ENCODE results near the gene GSTM1. TPM values are rescaled to one million over a fixed set of nuclear protein-coding genes. Genes with fewer than 3 reads are reported as not detected.

GSTM1 gene
- total RNA-seq: 48.8 to 54.2 TPM (median 52.3 TPM) in 3 replicates

DNA sequence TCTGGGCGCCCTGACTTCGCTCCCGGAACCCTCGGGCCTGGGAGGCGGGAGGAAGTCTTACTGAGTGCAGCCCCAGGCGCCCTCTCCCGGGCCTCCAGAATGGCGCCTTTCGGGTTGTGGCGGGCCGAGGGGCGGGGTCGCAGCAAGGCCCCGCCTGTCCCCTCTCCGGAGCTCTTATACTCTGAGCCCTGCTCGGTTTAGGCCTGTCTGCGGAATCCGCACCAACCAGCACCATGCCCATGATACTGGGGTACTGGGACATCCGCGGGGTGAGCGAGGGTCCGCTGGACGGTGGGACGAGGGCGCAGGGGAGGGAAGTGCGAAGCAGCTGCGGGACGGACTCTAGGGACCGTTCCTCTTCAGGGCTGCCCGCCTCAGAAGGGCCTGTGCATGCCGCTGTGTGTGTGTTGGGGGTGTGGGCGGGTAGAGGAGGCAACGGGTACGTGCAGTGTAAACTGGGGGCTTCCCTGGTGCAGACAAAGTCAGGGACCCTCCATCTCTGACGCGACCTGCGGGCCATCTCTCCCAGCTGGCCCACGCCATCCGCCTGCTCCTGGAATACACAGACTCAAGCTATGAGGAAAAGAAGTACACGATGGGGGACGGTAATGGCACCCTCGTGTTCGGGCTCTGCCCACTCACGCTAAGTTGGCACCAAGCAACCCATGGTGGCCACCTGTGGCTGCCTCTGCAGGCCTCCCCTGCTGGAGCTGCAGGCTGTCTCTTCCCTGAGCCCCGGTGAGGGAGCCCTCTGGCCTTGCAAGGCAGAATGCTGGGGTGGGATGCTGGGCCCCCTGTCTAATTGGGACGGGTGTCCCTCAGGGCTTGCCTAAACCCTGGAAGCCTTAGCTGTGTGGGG lies at the start of gene GSTM1:
GSTM1 (plus strand) TSS at position 177 of the 859 bp plus-strand sequence; CDS start at position 234, 57 bp downstream.
- no peaks in the 10 kb centered on the region for H3K9me3 Mint-ChIP-seq
- peaks cover 6% of the 10 kb centered on the region for H3K4me1 Mint-ChIP-seq
- TF ChIP-seq, protein P1, sequence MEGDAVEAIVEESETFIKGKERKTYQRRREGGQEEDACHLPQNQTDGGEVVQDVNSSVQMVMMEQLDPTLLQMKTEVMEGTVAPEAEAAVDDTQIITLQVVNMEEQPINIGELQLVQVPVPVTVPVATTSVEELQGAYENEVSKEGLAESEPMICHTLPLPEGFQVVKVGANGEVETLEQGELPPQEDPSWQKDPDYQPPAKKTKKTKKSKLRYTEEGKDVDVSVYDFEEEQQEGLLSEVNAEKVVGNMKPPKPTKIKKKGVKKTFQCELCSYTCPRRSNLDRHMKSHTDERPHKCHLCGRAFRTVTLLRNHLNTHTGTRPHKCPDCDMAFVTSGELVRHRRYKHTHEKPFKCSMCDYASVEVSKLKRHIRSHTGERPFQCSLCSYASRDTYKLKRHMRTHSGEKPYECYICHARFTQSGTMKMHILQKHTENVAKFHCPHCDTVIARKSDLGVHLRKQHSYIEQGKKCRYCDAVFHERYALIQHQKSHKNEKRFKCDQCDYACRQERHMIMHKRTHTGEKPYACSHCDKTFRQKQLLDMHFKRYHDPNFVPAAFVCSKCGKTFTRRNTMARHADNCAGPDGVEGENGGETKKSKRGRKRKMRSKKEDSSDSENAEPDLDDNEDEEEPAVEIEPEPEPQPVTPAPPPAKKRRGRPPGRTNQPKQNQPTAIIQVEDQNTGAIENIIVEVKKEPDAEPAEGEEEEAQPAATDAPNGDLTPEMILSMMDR (IDR thresholded peaks at IDR 0.05; ENCODE audit: unreplicated experiment): no peak
- no peaks in the 10 kb centered on the region for H3K36me3 Mint-ChIP-seq
- H3K4me3 Mint-ChIP-seq: peak within 1 kb of the TSS; percentile 74
- peak; percentile 44 to 63 for DNase-seq (ENCODE audit: low spot score in 2 of 2, unreplicated experiment in 2 of 2)
- peak within 1 kb of the TSS; percentile 95 for H3K27ac Mint-ChIP-seq
- H3K27me3 Mint-ChIP-seq (ENCODE audit: low read depth): no peaks in the 10 kb centered on the region

DNA sequence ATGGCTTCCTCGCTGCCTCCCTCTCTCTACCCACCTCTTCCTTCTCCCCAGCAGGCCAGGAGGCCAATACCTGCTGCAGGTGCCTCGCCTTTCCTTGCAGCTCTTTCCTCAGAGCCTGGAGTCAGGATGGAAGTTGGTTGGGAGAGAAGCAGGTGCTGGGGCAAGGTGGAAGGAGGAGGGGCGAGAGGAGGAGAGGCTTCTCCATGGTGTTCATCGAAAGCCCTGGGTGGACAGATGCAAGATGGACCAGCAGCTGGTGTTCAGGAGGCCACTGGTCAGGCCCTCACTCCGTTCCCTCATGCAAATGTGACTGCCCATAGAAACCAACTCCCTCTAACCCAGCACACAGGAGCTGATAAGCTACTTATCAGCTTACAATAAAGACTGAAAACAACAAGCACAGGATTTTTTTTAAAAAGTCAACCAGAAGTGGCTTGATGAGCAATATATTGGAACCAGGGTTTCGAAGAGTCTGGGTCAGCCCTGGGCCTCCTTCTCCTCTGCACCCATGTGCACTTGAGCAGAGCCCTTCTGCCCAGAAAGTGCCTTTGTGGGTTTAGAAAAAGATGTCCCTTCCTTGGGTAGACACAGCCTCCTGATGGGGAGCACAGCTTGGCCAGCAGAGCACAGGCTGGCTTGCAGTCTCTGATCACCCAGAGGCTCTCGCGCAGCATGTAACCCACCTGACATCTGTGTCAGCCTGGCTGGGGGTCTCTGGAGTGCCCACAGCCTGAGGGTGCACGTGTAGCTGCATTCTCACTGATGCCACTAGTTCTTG lies 48.4 kb upstream of the GSTM1 start:
- Mint-ChIP-seq H3K27ac (no peak overlapping the region), H3K4me1 (peaks cover 32% of the 10 kb centered on the region), H3K4me3 (no peak overlapping the region), H3K27me3 (ENCODE audit: low read depth) (no peaks in the 10 kb centered on the region), H3K36me3 (no peaks in the 10 kb centered on the region), H3K9me3 (no peaks in the 10 kb centered on the region)
- DNase-seq (ENCODE audit: low spot score in 2 of 2, unreplicated experiment in 2 of 2): no peak
- TF ChIP-seq, protein P1 (IDR thresholded peaks at IDR 0.05; ENCODE audit: unreplicated experiment): no peak

DNA sequence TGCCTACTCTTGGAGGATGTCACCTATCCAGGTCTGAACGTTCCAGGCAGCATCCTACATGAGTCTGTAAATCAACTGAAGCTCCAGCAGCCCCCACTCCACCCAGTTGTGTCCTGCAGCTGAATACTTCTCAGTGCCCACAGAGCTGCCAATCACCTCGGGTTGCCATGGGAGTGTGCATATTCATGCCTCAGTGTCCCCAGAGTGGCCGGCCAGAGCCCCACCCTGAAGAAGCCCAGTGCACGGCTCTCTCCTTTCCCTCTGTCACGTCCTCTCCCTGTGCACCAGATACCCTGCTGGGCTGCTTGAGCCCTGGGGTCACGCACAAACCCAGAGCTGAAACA lies 47.8 kb upstream of the GSTM1 start:
- Mint-ChIP-seq H3K9me3 (no peaks in the 10 kb centered on the region), H3K36me3 (no peaks in the 10 kb centered on the region), H3K4me3 (no peak overlapping the region), H3K4me1 (peaks cover 37% of the 10 kb centered on the region), H3K27me3 (ENCODE audit: low read depth) (no peaks in the 10 kb centered on the region), H3K27ac (no peak overlapping the region)
- TF ChIP-seq, protein P1 (IDR thresholded peaks at IDR 0.05; ENCODE audit: unreplicated experiment): no peak
- DNase-seq (ENCODE audit: low spot score in 2 of 2, unreplicated experiment in 2 of 2): no peak

DNA sequence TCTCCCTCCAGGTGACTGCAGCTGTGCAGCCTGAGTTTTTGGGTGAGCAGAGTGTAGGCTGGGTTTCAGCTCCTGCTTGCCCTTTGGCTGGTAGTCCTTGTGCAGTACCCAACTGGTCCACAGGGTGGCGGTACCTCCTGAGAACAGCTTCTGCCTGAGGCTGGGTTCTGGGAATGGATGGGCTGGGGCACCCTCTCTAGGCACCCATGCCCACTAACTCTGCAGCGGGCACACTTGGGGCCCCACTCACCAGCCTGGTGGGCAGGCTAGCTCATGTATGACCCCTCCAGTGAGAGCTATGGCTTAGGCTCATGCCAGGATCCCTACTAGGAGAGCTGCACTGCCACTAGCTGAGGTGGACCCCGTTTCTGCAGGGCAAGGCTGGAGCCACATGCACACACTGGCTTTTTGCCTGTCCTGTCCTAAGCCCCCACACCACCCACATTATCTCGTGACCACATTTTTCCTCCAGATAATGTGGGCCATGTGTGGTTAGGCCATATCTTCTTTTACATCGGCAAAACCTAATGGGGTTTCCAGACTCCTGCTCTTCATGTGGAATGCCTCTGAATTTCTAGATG lies 47.2 kb upstream of the GSTM1 start:
- Mint-ChIP-seq H3K9me3 (no peaks in the 10 kb centered on the region), H3K4me3 (no peak overlapping the region), H3K27ac (no peak overlapping the region), H3K4me1 (peaks cover 38% of the 10 kb centered on the region), H3K27me3 (ENCODE audit: low read depth) (no peaks in the 10 kb centered on the region), H3K36me3 (no peaks in the 10 kb centered on the region)
- TF ChIP-seq, protein P1 (IDR thresholded peaks at IDR 0.05; ENCODE audit: unreplicated experiment): peak; percentile 96
- DNase-seq (ENCODE audit: low spot score in 2 of 2, unreplicated experiment in 2 of 2): peak; percentile 61 to 92

DNA sequence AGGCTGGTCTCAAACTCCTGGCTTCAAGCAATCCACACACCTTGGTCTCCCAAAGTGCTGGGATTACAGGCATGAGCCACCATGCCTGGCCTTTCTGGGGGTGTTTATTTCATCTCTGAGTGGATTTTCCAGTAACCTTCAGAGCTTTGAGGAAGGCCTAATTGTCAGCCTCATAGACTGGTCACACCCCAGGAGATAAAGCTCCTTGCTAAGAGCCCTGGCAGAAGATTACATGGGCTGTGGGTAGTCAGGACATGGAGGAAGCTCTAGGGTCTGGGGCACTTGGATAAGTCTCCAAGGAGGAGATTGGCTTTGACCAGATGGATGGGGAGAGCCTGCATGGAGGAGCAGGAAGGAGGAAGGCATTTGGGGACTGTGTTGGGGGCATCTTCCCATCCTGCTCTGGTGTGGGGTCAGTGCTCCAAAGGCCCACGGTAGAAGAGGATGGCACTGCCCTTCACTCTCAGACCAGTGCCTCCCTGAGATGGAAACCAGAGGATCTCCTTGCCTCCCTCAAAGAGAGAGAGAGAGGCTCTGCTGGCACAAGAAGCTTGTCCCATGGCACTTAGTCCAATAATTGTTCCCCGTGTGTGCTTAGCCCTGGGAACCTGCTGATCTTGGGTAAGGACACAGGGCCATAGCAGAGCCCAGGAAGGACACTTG lies 46.4 kb upstream of the GSTM1 start:
- Mint-ChIP-seq H3K4me3 (no peak overlapping the region), H3K27ac (no peak overlapping the region), H3K27me3 (ENCODE audit: low read depth) (no peaks in the 10 kb centered on the region), H3K4me1 (peaks cover 30% of the 10 kb centered on the region), H3K36me3 (no peaks in the 10 kb centered on the region), H3K9me3 (peaks cover 4% of the 10 kb centered on the region)
- DNase-seq (ENCODE audit: low spot score in 2 of 2, unreplicated experiment in 2 of 2): no peak
- TF ChIP-seq, protein P1 (IDR thresholded peaks at IDR 0.05; ENCODE audit: unreplicated experiment): no peak
